Middle frontal gyrus (tissue), 1 donor: ENCODE results near the gene CD300LF.
A peak's percentile ranks its signal among the peaks of the same experiment; 100 is the strongest.

Experiments used
- DNase-seq: peaks from one replicate; pipeline ENCODE4 v3.0.0-alpha.2; 2015; ENCODE audit warnings: low spot score; ENCODE audit errors: extremely low spot score

The CD300LF gene

GRCh38 chr17:74712756-74713155 is at the start of gene CD300LF:
Gene CD300LF (minus strand): TSS chr17:74712923. CDS start chr17:74712866, 57 bp downstream.
- DNase-seq = no peak

DNA sequence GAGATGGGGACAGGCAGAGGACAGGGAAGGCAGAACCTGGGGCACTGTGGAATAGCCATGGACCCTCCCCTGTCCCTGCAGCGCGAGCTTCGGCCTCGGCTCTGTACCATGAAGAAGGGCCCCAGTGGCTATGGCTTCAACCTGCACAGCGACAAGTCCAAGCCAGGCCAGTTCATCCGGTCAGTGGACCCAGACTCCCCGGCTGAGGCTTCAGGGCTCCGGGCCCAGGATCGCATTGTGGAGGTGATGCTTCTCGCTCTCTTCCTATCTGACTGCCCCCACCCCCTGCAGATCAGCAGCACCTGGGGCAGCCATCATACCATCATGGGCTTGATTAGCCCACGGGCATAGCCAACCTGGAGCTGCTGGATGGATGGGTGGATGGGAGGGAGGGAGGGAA is 49.2 kb upstream of the CD300LF start:
- no peak for DNase-seq

GRCh38 chr17:74761419-74761818 is 48.7 kb upstream of the CD300LF start:
- no peak for DNase-seq

- DNase-seq = no peak
Measured at GRCh38 chr17:74760404-74761105, 47.8 kb upstream of the CD300LF start.

DNA sequence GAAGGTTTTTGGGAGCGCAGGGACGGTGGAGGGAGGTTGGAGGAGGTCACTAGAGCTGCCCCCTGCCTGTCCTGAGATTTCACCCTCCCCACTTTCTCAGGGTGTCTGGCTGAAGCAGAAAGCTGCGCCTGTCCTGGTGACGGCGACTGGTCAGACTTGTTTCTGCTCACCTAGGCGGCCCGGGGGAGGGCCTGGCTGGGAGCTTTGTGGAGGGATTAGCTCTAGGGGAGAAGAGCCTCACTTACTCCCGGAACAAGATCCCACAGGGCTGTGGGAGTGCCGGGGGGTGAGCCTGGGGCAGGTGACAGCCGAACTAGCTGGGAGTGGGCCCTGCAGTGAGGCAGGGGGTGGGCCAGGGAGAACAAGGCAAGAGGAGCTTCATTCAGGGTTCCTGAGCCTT is 47.2 kb upstream of the CD300LF start:
- no peak for DNase-seq

- DNase-seq = no peak
Measured at GRCh38 chr17:74759243-74759801, 46.6 kb upstream of the CD300LF start.

DNA sequence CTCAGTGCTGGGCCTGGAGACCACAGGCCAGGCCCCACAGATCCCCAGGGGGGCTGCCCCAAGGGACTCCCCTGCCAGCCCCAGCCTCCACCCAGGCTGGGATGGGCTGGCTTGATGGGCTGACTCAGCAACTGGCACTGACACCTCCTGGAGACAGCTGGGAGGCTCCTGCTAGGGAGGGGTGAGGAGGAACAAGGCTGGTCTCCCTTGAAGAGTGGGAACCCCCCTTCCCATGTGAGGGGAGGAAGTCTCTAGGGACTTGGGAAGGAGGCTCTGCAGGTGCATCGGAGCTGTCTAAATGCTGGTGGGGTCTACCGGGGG is 46.1 kb upstream of the CD300LF start:
- DNase-seq = no peak

DNA sequence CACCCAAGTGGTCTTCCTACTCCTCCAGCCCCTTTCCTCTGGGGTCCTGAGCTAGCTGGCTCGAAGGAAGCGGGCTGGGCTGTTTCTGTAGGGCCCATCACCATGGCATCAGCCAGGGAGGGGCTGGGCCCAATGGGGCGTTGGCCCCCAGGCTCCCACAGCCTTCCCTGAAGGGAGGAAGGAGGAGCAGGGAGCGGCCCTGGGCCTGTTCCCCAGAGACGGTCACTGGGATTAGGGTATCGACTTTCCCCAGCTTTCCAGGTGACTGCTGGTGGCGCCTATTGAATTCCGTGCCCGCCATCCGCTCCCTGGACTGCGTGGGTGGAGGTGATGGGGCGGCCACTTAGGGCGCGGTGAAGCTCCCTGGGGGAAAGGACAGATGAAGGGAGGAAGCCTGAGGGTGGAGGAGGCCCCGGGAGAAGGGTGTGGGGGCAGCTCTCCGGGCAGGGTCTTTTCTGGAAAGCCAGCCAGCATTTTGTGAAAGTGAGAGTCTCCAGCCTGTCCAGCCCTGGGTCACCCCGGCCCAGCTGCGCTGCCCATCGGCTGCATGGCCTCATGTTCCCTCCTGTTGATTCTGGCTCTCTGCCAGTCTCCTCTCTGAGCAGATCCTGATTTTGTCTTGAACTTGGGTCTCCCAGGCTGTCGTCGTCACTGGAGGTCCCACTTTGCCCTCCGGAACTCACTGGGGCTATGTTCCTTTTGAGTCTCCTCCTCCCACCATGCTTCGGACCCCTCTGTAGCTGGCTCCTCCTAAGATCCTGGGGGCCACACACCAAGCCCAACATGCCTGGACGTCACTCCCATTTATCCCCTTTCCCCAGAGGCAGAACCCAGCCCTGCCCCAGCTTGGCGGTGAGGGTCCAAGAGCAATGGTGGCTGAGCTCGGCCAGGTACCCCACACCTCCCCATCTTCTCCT is 45.5 kb upstream of the CD300LF start:
- no peak for DNase-seq

DNA sequence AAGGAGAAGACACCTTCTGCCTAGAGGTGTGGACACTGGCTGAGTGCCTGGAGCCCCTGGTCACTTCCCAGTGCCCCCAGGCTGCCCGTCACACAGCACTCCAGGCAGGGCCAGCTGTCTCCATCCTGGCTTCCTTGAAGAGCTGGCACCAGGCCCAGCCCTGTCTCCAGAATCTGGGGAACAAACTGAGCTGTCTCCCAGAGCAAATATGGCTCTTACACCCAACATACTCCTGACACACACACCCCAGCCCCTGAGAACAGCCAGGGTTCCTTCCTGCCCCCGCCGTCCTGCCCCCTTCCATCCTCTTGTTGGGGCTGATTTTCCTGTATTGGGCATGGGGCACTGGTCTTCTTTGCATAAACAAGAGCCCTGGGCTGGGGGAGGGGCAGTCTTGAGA is 44.8 kb upstream of the CD300LF start:
- DNase-seq = no peak

DNA sequence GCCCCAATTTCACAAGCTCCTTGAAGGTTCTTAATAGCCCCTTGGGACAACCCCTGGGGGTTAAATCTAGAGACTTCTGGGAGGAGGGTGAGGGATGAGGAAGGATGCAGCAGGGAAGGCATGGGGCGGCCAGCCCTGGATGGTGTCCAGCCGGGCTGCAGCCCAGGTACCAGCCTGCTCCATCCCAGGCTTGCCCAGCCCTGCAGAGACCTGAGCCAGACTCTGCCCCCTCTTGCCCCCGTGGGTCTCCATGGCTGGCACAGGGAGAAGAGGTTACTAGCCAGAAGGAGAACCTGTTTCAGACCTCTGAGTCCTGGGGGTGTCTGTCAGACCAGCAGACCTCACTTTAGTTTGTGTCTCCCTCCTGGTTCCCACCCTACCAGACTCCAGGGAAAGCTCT is 44.2 kb upstream of the CD300LF start:
- DNase-seq = no peak

- DNase-seq = no peak
Measured at GRCh38 chr17:74755533-74755932, 42.8 kb upstream of the CD300LF start.

- DNase-seq = no peak
Measured at GRCh38 chr17:74754832-74755231, 42.1 kb upstream of the CD300LF start.

DNA sequence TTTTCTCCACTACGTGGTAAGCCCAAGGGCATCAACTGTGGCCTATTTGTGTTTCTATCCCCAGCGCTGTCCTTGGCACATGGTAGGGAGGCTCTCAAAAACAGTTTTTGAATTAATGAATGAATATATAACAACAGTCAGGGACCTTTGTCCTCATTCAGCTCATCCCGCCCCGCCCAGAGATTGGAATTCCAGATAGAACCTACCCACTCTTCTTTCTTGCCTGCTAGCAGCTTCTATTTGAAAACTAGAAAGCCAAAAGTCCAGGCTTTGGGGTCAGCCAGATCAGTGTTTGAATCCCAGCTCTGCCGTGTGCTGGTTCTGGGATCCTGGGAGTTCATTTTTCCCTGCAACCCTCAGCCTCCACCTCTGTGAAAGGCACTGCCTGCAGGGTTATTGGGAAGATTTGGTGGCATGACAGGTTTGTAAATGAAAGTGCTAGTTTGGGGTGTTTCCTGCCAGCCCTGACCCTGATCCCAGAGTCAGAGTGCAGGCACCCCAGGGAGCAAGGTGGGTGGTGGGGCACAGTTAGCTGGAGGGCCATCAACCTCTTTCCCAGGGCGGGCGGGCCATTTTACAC is 40.2 kb upstream of the CD300LF start:
- no peak for DNase-seq

- DNase-seq = no peak
Measured at GRCh38 chr17:74752415-74752814, 39.7 kb upstream of the CD300LF start.

DNA sequence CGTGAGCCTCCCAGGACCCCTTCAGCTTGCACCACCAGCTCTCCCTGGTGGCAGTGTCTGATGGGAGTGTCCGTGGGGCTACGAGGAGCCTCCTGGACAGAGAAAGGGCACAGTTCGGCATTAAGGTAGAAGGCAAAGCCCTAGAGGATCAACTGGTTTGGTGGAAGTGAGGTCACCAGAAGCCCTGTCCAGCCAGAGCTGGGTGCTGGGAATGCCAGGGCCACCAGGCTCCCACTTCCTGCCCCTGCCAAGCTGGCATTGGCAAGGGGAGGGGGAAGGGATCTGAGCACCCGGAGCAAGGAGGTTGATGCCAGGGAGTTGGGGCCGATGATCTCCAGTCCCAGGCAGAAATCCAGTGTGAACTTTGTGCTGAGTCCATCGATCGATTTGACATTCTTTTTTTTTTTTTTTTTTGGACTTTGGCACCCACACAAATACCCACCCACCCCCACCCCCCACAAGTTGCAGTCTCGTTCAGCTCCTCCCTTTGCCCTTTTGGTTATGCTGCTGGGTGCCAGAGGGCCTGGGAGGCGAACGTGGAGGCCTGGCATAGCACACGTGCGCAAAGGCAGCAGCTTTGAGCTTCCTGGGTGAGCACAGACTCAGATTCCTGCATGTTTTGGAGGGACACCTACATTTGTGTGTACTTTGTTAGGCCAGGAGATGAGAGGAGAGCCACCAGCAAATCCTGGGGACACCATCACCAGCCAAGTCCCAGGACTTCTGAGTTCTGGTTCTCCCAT is 37.8 kb upstream of the CD300LF start:
- no peak for DNase-seq

DNA sequence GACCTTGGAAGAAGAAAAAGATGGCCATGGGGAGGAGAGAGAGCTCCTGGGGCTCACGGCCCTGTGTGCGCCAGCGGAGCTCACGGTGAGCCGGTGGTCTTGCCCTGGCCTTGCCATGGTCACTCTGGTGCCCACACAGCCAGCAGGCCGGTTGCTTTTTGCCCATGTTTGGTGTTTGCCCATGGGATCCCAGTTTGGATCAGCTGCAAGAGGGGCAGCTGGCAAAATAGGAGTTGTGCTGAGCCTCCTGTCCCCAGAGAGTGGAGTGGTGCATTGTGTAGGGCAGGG is 37.3 kb upstream of the CD300LF start:
- DNase-seq = no peak

DNA sequence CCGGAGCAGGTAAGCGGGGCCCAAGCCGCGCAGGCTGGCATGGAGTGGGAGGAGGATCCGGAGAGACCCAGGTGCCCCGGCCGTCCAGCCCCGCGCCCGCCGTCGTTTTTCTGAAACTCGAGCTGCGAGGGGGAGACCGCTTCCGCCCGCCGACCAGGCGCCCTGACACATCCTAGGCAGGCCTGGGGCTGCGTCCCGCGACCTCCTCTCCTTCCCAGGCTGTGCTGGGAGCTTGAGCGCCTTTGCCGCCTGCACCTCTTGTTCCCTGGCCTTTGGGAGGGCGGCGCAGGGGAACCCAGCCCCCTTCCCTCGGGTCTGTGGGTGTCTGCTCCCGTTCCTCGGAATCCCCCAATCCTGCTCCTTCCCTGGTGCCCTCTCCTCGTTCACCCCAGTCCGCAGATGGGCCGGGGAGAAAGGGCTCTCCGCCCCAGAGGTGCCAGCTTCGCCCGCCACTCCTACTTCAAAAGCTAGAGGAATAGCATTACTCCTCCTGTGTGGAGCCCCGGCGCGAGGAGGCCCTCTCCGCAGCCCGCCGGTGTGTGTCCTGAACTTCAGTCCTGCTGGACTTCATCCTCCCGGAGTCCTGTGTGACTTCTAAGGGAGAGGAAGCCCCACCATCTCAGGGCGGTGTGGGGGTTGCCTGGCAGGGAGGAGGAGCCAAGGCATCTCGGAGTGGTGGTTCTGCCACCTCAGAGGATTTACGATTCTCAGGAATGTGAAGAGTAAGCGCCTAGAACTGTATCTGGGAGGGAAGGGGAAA is 36.7 kb upstream of the CD300LF start:
- DNase-seq = no peak

GRCh38 chr17:74748529-74749278 is 36.0 kb upstream of the CD300LF start, which contains the start of gene NHERF1:
Gene NHERF1 (plus strand): TSS chr17:74748628. CDS start chr17:74748847, 219 bp downstream.
- DNase-seq = peak; percentile 76

GRCh38 chr17:74748279-74748528 is 35.5 kb upstream of the CD300LF start:
- DNase-seq = no peak

GRCh38 chr17:74746922-74747321 is 34.2 kb upstream of the CD300LF start:
- DNase-seq = no peak
